ENCODE data around the gene TSC2. TPM values are rescaled to one million over a fixed set of nuclear protein-coding genes. Genes with fewer than 3 reads are reported as not detected.
A peak's percentile ranks its signal among the peaks of the same experiment; 100 is the strongest.

Gene TSC2
- polyA plus RNA-seq, 1 donor from 2014 or later = 30.3 TPM

- Mint-ChIP-seq H3K36me3 (peaks cover 2% of the 10 kb centered on the region), H3K27ac (no peak overlapping the region), H3K9me3 (no peaks in the 10 kb centered on the region), H3K27me3 (no peaks in the 10 kb centered on the region), H3K4me3 (no peak overlapping the region), H3K4me1 (peaks cover 4 to 6% (median 6%) of the 10 kb centered on the region in 3 donors)
These were observed 5.4 kb upstream of the TSC2 start for GRCh38 chr16:2042171-2042985.

GRCh38 chr16:2042986-2043666, 4.7 kb upstream of the TSC2 start:
- Mint-ChIP-seq H3K4me3 (no peak overlapping the region), H3K27ac (peak overlapping the region in 1 of 3 donors; percentile 73), H3K9me3 (no peaks in the 10 kb centered on the region), H3K4me1 (peaks cover 4 to 6% (median 6%) of the 10 kb centered on the region in 3 donors), H3K27me3 (no peaks in the 10 kb centered on the region), H3K36me3 (peaks cover 2% of the 10 kb centered on the region)

- no peak overlapping the region for H3K4me3 Mint-ChIP-seq
These were observed 3.9 kb upstream of the TSC2 start for GRCh38 chr16:2043667-2044451.

GRCh38 chr16:2044541-2044940, 3.2 kb upstream of the TSC2 start:
- Mint-ChIP-seq H3K27ac (no peak overlapping the region), H3K36me3 (peaks cover 2% of the 10 kb centered on the region), H3K4me3 (peak overlapping the region in 2 of 4 donors; percentile 47 to 48)

More at GRCh38 chr16:2043667-2044451, 3.9 kb upstream of the TSC2 start:
- Mint-ChIP-seq H3K4me1 (peaks cover 4 to 11% (median 10%) of the 10 kb centered on the region in 3 donors), H3K27me3 (no peaks in the 10 kb centered on the region), H3K36me3 (peaks cover 2% of the 10 kb centered on the region), H3K27ac (no peak overlapping the region), H3K9me3 (no peaks in the 10 kb centered on the region)

GRCh38 chr16:2045965-2046892, 1.6 kb upstream of the TSC2 start:
- H3K36me3 Mint-ChIP-seq = peaks cover 2% of the 10 kb centered on the region
- peaks cover 4 to 12% (median 11%) of the 10 kb centered on the region in 3 donors for H3K4me1 Mint-ChIP-seq
- H3K4me3 Mint-ChIP-seq = peak overlapping the region; percentile 73 to 96 (median 90)
- H3K27me3 Mint-ChIP-seq = no peaks in the 10 kb centered on the region
- no peaks in the 10 kb centered on the region for H3K9me3 Mint-ChIP-seq
- peak overlapping the region in 2 of 3 donors; percentile 22 to 43 for H3K27ac Mint-ChIP-seq

More at GRCh38 chr16:2044541-2044940, 3.2 kb upstream of the TSC2 start:
- H3K27me3 Mint-ChIP-seq = no peaks in the 10 kb centered on the region
- no peaks in the 10 kb centered on the region for H3K9me3 Mint-ChIP-seq
- peaks cover 4 to 12% (median 11%) of the 10 kb centered on the region in 3 donors for H3K4me1 Mint-ChIP-seq

GRCh38 chr16:2046893-2047329, 874 bp upstream of the TSC2 start:
- H3K4me3 Mint-ChIP-seq = peak overlapping the region; percentile 87 to 96 (median 92)
- H3K36me3 Mint-ChIP-seq = peaks cover 2% of the 10 kb centered on the region
- H3K27me3 Mint-ChIP-seq = no peaks in the 10 kb centered on the region
- no peaks in the 10 kb centered on the region for H3K9me3 Mint-ChIP-seq
- H3K27ac Mint-ChIP-seq = peak overlapping the region in 1 of 3 donors; percentile 67
- peaks cover 4 to 12% (median 11%) of the 10 kb centered on the region in 3 donors for H3K4me1 Mint-ChIP-seq

GRCh38 chr16:2048116-2048543, 345 bp downstream of the TSC2 start:
- Mint-ChIP-seq H3K27me3 (no peaks in the 10 kb centered on the region), H3K9me3 (no peaks in the 10 kb centered on the region), H3K4me3 (peak overlapping the region; percentile 87 to 96 (median 94)), H3K36me3 (peaks cover 2% of the 10 kb centered on the region), H3K4me1 (peaks cover 4 to 12% (median 11%) of the 10 kb centered on the region in 3 donors), H3K27ac (peak overlapping the region in 2 of 3 donors; percentile 86 to 90)

- H3K9me3 Mint-ChIP-seq = no peaks in the 10 kb centered on the region
- H3K27me3 Mint-ChIP-seq = no peaks in the 10 kb centered on the region
- H3K27ac Mint-ChIP-seq = no peak overlapping the region
- peaks cover 1% of the 10 kb centered on the region for H3K36me3 Mint-ChIP-seq
- H3K4me3 Mint-ChIP-seq = peak overlapping the region in 1 of 4 donors; percentile 32
- peaks cover 0 to 6% (median 5%) of the 10 kb centered on the region in 3 donors for H3K4me1 Mint-ChIP-seq
These were observed 5.4 kb downstream of the TSC2 start for GRCh38 chr16:2053211-2053610.

- H3K4me3 Mint-ChIP-seq = peak overlapping the region in 1 of 4 donors; percentile 66
These were observed 6.1 kb downstream of the TSC2 start for GRCh38 chr16:2053897-2054296.

GRCh38 chr16:2054543-2055245, 6.9 kb downstream of the TSC2 start:
- Mint-ChIP-seq H3K27ac (peak overlapping the region in 1 of 3 donors; percentile 53), H3K4me3 (no peak overlapping the region), H3K27me3 (no peaks in the 10 kb centered on the region), H3K36me3 (peaks cover 1% of the 10 kb centered on the region), H3K9me3 (no peaks in the 10 kb centered on the region), H3K4me1 (no peaks in the 10 kb centered on the region)

More at GRCh38 chr16:2053897-2054296, 6.1 kb downstream of the TSC2 start:
- Mint-ChIP-seq H3K4me1 (peaks cover 0 to 2% (median 0%) of the 10 kb centered on the region in 3 donors), H3K27ac (no peak overlapping the region), H3K9me3 (no peaks in the 10 kb centered on the region), H3K36me3 (peaks cover 1% of the 10 kb centered on the region), H3K27me3 (no peaks in the 10 kb centered on the region)

- peaks cover 1% of the 10 kb centered on the region for H3K36me3 Mint-ChIP-seq
- peak overlapping the region in 1 of 4 donors; percentile 78 for H3K4me3 Mint-ChIP-seq
- H3K9me3 Mint-ChIP-seq = no peaks in the 10 kb centered on the region
- H3K27me3 Mint-ChIP-seq = no peaks in the 10 kb centered on the region
- H3K27ac Mint-ChIP-seq = no peak overlapping the region
- no peaks in the 10 kb centered on the region for H3K4me1 Mint-ChIP-seq
These were observed 8.3 kb downstream of the TSC2 start for GRCh38 chr16:2056077-2056476.

GRCh38 chr16:2056681-2057407, 9.1 kb downstream of the TSC2 start:
- H3K36me3 Mint-ChIP-seq = peaks cover 1% of the 10 kb centered on the region
- H3K27ac Mint-ChIP-seq = no peak overlapping the region
- H3K4me1 Mint-ChIP-seq = no peaks in the 10 kb centered on the region
- no peaks in the 10 kb centered on the region for H3K27me3 Mint-ChIP-seq
- no peak overlapping the region for H3K4me3 Mint-ChIP-seq
- H3K9me3 Mint-ChIP-seq = no peaks in the 10 kb centered on the region

GRCh38 chr16:2057438-2057837, 9.7 kb downstream of the TSC2 start:
- Mint-ChIP-seq H3K36me3 (peaks cover 1% of the 10 kb centered on the region), H3K4me3 (no peak overlapping the region), H3K27ac (no peak overlapping the region)

More at GRCh38 chr16:2057438-2057837, 9.7 kb downstream of the TSC2 start:
- no peaks in the 10 kb centered on the region for H3K4me1 Mint-ChIP-seq
- no peaks in the 10 kb centered on the region for H3K9me3 Mint-ChIP-seq
- no peaks in the 10 kb centered on the region for H3K27me3 Mint-ChIP-seq

Measured in IgD-negative memory B cell (primary cell).